H1 (cell line): Measurements from ENCODE around the gene FAF2.

Experiments
- BCL11A ChIP-seq, 2 experiments: IDR thresholded peaks; one replicate each; pipeline ENCODE4 v1.6.1; 2011; ENCODE audit warnings: low read depth in 2 of 2, low read length in 2 of 2, mild to moderate bottlenecking in 2 of 2
- BRCA1 ChIP-seq: IDR thresholded peaks from 2 replicates; pipeline ENCODE4 v1.6.1; 2012; ENCODE audit warnings: low read depth, low read length, improper control_type of control experiment
- EP300 ChIP-seq, 2 experiments: IDR thresholded peaks; 1 replicate in 1 of 2; 2 replicates in 1 of 2; pipeline ENCODE4 v1.6.1; 2011 to 2012; ENCODE audit warnings: low read depth in 2 of 2, low read length in 2 of 2, mild to moderate bottlenecking in 2 of 2, borderline replicate concordance in 1 of 2, inconsistent platforms in 1 of 2, moderate library complexity in 1 of 2
- EZH2 ChIP-seq: fragments of 200-600 bp; sonication (generic); IDR thresholded peaks from 2 replicates; pipeline ENCODE4 v1.7.1; 2012; ENCODE audit warnings: low read depth, mild to moderate bottlenecking, moderate library complexity, low read length, inconsistent platforms; ENCODE audit not compliant: severe bottlenecking
- KDM5A ChIP-seq: fragments of 200-600 bp; IDR thresholded peaks from 2 replicates; pipeline ENCODE4 v1.7.1; 2012; ENCODE audit warnings: mild to moderate bottlenecking, low read length, inconsistent platforms, mixed read lengths
- MAFK ChIP-seq: IDR thresholded peaks from 2 replicates; pipeline ENCODE4 v1.6.1; 2012; ENCODE audit warnings: low read depth, mild to moderate bottlenecking, improper control_type of control experiment, low read length
- POLR2AphosphoS5 ChIP-seq: IDR thresholded peaks from 2 replicates; pipeline ENCODE4 v1.6.1; 2011; ENCODE audit warnings: low read depth, low read length
- RNF2 ChIP-seq: fragments of 200-900, 300-1000 bp; sonication (generic); IDR thresholded peaks from 2 replicates; pipeline ENCODE4 v1.7.1; 2016; ENCODE audit warnings: borderline replicate concordance, low read depth, mild to moderate bottlenecking, antibody characterized with exemption, low read length; ENCODE audit not compliant: poor library complexity, severe bottlenecking; ENCODE audit errors: missing control alignments
- SIN3A ChIP-seq, 2 experiments: IDR thresholded peaks in 1 of 2; conservative IDR thresholded peaks in 1 of 2; 2 replicates each; pipeline ENCODE4 v1.6.1; 2011 to 2012; ENCODE audit warnings: low read length in 2 of 2, improper control_type of control experiment in 1 of 2, low read depth in 1 of 2, mild to moderate bottlenecking in 1 of 2
- TAF1 ChIP-seq: IDR thresholded peaks from 2 replicates; pipeline ENCODE4 v1.6.1; 2011; ENCODE audit warnings: mild to moderate bottlenecking, low read depth, low read length
- TEAD4 ChIP-seq: IDR thresholded peaks from 2 replicates; pipeline ENCODE4 v1.6.1; 2012; ENCODE audit warnings: low read depth, low read length, inconsistent platforms, mixed read lengths
- TF ChIP-seq, protein P1 (sequence below), 3 experiments: IDR thresholded peaks; 1 replicate in 2 of 3; 2 replicates in 1 of 3; pipeline versions ENCODE4 v1.5.1 to v1.6.1; 2011; ENCODE audit warnings: low read length in 3 of 3, mild to moderate bottlenecking in 3 of 3, inconsistent platforms in 2 of 3, low read depth in 1 of 3, moderate library complexity in 1 of 3; ENCODE audit not compliant: insufficient read depth in 1 of 3; ENCODE audit errors: control extremely low read depth in 1 of 3
- TF ChIP-seq, protein P2 (sequence below): IDR thresholded peaks from 2 replicates; pipeline ENCODE4 v1.6.1; 2011; ENCODE audit warnings: low read depth, mild to moderate bottlenecking, low read length; ENCODE audit not compliant: insufficient read depth

- TF ChIP-seq, protein P1, sequence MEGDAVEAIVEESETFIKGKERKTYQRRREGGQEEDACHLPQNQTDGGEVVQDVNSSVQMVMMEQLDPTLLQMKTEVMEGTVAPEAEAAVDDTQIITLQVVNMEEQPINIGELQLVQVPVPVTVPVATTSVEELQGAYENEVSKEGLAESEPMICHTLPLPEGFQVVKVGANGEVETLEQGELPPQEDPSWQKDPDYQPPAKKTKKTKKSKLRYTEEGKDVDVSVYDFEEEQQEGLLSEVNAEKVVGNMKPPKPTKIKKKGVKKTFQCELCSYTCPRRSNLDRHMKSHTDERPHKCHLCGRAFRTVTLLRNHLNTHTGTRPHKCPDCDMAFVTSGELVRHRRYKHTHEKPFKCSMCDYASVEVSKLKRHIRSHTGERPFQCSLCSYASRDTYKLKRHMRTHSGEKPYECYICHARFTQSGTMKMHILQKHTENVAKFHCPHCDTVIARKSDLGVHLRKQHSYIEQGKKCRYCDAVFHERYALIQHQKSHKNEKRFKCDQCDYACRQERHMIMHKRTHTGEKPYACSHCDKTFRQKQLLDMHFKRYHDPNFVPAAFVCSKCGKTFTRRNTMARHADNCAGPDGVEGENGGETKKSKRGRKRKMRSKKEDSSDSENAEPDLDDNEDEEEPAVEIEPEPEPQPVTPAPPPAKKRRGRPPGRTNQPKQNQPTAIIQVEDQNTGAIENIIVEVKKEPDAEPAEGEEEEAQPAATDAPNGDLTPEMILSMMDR (IDR thresholded peaks at IDR 0.05; ENCODE audit: control extremely low read depth in 1 of 3, insufficient read depth in 1 of 3, low read depth in 1 of 3, low read length in 3 of 3), result no peak
- TF ChIP-seq MAFK (no peak), EZH2 (no peak), KDM5A (no peak), EP300 (IDR thresholded peaks at IDR 0.05; ENCODE audit: borderline replicate concordance in 1 of 2, low read depth in 2 of 2, low read length in 2 of 2) (no peak), POLR2AphosphoS5 (no peak), RNF2 (no peak), SIN3A (conservative IDR thresholded peaks at IDR 0.05 in 1 of 2, IDR thresholded peaks at IDR 0.05 in 1 of 2; ENCODE audit: low read depth in 1 of 2, low read length in 2 of 2) (no peak), BCL11A (IDR thresholded peaks at IDR 0.05; ENCODE audit: low read depth in 2 of 2, low read length in 2 of 2) (no peak), TEAD4 (no peak), BRCA1 (no peak), TAF1 (no peak)
- TF ChIP-seq, protein P2, sequence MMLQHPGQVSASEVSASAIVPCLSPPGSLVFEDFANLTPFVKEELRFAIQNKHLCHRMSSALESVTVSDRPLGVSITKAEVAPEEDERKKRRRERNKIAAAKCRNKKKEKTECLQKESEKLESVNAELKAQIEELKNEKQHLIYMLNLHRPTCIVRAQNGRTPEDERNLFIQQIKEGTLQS, result no peak
Measured at GRCh38 chr5:176535101-176535663, 87.0 kb downstream of the FAF2 start.
